ENCODE results near the gene PLEKHA1. TPM values are rescaled to one million over a fixed set of nuclear protein-coding genes. Genes with fewer than 3 reads are reported as not detected.

PLEKHA1 gene
- total RNA-seq, 3 donors from 2014 or later = 39.1 to 55.0 (median 41.2) TPM

GRCh38 chr10:122363311-122363710, 11.2 kb upstream of the PLEKHA1 start:
- ATAC-seq (no peak), DNase-seq (no peak)
- no peaks in the 10 kb centered on the region for H3K36me3 ChIP-seq (ENCODE audit: low read depth)
- H3K4me3 ChIP-seq = no peak overlapping the region
- intact Hi-C loops (cut with DNase I, micrococcal nuclease) = no loop called here
- no peak for TF ChIP-seq CTCF (IDR thresholded peaks at IDR 0.05)
- H3K9me3 ChIP-seq = no peaks in the 10 kb centered on the region
- H3K4me1 ChIP-seq (ENCODE audit: low read depth) = no peaks in the 10 kb centered on the region

GRCh38 chr10:122363722-122364463, 10.6 kb upstream of the PLEKHA1 start:
- Histone ChIP-seq H3K9me3 (no peaks in the 10 kb centered on the region), H3K4me1 (ENCODE audit: low read depth) (no peaks in the 10 kb centered on the region), H3K36me3 (ENCODE audit: low read depth) (no peaks in the 10 kb centered on the region), H3K4me3 (no peak overlapping the region)
- intact Hi-C loops (cut with DNase I, micrococcal nuclease) = no loop called here
- no peak for TF ChIP-seq CTCF (IDR thresholded peaks at IDR 0.05)
- ATAC-seq (no peak), DNase-seq (no peak)

- DNase-seq = no peak
- no peaks in the 10 kb centered on the region for H3K4me1 ChIP-seq (ENCODE audit: low read depth)
- H3K4me3 ChIP-seq = no peak overlapping the region
- TF ChIP-seq CTCF (IDR thresholded peaks at IDR 0.05) = no peak
- intact Hi-C loops (cut with DNase I, micrococcal nuclease) = no loop called here
- no peaks in the 10 kb centered on the region for H3K9me3 ChIP-seq
- no peaks in the 10 kb centered on the region for H3K36me3 ChIP-seq (ENCODE audit: low read depth)
- no peak for ATAC-seq
These were observed 5.8 kb upstream of the PLEKHA1 start for GRCh38 chr10:122368502-122369254.

- Histone ChIP-seq H3K4me1 (ENCODE audit: low read depth) (no peaks in the 10 kb centered on the region), H3K36me3 (ENCODE audit: low read depth) (no peaks in the 10 kb centered on the region), H3K9me3 (no peaks in the 10 kb centered on the region), H3K4me3 (no peak overlapping the region)
- no peak for TF ChIP-seq CTCF (IDR thresholded peaks at IDR 0.05)
- intact Hi-C loops (cut with DNase I, micrococcal nuclease) = no loop called here
- ATAC-seq (no peak), DNase-seq (no peak)
These were observed 1.4 kb upstream of the PLEKHA1 start for GRCh38 chr10:122373108-122373507.

GRCh38 chr10:122373721-122374120, 787 bp upstream of the PLEKHA1 start:
- Histone ChIP-seq H3K4me3 (no peak overlapping the region), H3K9me3 (no peaks in the 10 kb centered on the region), H3K36me3 (ENCODE audit: low read depth) (no peaks in the 10 kb centered on the region), H3K4me1 (ENCODE audit: low read depth) (no peaks in the 10 kb centered on the region)
- intact Hi-C loops (cut with DNase I, micrococcal nuclease) = no loop called here
- ATAC-seq (no peak), DNase-seq (peak in 1 of 3 donors; percentile 28)
- TF ChIP-seq CTCF (IDR thresholded peaks at IDR 0.05) = no peak

Measured in mucosa of descending colon (tissue), 3 donors.